ENCODE measurements around the gene FAM200B. TPM values are rescaled to one million over a fixed set of nuclear protein-coding genes. Genes with fewer than 3 reads are reported as not detected.

The FAM200B gene
- total RNA-seq, 1 experiment from 2014 or later: 11.2 TPM

DNA sequence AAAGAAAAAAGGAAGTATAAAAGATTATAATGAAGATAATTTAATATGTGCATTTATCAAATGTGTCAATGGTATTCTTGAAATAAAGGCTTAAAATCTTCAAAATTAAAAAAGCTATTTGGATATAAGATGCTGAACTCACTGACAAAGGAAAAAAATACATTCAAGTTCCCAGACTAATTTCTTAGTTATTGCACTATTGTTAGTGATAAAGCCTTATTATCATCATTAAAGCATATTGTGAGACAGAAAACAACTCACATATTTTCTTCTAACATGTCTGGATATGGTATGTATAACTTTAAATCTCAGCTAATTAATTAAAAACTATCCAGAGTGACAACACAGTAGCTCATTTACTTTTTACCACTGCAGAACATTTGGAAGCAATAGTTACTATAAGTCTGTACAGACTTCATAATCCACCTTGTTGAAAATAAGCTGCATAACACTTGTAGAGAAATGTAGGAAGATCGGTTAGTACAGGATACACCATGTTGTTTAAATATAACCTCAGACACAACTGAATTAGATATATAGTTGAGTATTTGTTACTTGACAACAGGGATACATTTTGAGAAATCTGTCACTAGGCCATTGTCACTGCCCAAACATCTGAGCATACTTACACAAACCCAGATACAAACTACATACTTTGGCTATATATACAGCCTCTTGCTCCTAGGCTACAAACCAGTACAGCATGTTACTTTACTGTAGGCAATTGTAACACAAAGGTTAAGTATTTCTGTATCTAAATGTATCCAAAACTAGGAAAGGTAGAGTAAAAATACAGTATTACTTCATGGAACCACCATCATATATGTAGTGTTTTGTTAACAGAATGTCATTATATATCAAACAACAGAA is 12.8 kb upstream of the FAM200B start:
- no peak for DNase-seq (ENCODE audit: low spot score)

- no peak for DNase-seq (ENCODE audit: low spot score)
Measured at GRCh38 chr4:15670576-15670975, 11.1 kb upstream of the FAM200B start.

- DNase-seq (ENCODE audit: low spot score): no peak
Measured at GRCh38 chr4:15672101-15672500, 9.5 kb upstream of the FAM200B start.

DNA sequence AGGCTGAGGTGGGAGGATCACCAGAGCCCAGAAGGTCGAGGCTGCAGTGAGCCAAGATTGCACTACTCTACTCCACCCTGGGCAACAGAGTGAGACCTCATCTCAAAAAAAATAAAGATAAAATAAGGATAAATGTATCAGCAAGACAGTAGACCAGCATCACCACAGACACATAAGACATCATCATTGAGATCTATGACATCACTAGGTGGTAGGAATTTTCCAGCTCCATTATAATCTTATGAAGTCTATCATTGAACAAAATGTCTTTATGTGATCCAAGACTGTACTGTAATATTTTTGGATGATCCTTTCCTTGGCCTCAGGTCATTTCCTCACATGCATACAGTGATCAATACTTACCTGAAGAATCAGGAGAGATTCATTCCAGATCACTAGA is 8.3 kb upstream of the FAM200B start:
- DNase-seq (ENCODE audit: low spot score): no peak

DNA sequence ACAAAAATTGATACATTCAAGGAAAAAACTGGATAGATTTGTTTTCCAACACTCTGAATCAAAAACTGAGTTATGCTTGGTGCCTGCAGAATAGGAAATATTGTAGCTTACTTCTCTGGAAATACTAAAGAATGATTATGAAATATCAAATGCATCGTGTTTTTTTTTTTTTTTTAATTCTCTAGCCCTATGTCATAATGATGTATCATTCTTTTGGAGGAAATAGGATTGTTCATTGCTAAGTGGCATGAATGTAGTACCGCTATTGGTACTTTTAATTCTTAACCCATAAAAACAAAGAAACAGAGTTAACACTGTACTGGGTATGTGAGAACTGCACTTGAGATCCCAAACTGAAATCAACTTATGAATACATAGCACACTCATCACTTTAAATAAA is 7.6 kb upstream of the FAM200B start:
- no peak for DNase-seq (ENCODE audit: low spot score)

DNA sequence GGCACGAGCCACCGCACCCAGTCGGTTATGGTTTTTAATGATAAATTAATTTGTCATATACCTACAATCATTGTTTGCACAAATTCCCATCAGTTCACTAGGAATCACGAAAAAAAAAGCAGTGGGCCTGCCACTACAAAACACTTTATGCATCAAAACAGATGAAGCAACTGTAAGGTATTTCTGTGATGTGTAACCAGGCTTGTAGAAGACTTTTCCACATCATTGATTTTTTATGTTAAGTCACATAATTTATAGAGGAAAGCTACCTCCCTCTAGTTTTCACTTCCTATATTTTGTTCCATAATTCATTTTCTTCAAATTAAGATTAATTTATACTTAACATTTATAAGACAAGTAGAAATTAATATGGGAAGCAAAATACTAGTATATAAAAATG is 6.7 kb upstream of the FAM200B start:
- no peak for DNase-seq (ENCODE audit: low spot score)

GRCh38 chr4:15675356-15675755 is 6.3 kb upstream of the FAM200B start:
- DNase-seq (ENCODE audit: low spot score): no peak

- no peak for DNase-seq (ENCODE audit: low spot score)
Measured at GRCh38 chr4:15676039-15676438, 5.6 kb upstream of the FAM200B start.

DNA sequence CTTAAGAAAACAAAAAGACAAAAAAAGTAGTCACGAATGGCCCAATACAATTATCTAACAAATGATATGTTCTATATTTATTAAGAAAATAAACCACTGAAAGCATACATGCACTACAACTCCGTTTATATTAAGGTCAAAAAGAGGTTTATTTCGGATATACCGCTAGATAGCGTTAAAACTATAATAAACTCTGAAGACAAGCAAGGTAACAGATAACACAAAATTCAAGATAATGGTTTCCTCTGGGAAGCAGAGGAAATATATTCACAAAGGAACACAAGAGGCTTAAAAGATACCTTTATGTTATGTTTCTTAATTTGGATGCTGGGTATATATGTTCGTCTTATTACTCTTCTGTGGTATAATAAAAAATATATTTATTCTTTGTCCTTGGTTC is 4.7 kb upstream of the FAM200B start:
- DNase-seq (ENCODE audit: low spot score): no peak

GRCh38 chr4:15677507-15677988 is 4.1 kb upstream of the FAM200B start:
- DNase-seq (ENCODE audit: low spot score): peak; percentile 96

GRCh38 chr4:15681067-15681371 is 608 bp upstream of the FAM200B start:
- no peak for DNase-seq (ENCODE audit: low spot score)

DNA sequence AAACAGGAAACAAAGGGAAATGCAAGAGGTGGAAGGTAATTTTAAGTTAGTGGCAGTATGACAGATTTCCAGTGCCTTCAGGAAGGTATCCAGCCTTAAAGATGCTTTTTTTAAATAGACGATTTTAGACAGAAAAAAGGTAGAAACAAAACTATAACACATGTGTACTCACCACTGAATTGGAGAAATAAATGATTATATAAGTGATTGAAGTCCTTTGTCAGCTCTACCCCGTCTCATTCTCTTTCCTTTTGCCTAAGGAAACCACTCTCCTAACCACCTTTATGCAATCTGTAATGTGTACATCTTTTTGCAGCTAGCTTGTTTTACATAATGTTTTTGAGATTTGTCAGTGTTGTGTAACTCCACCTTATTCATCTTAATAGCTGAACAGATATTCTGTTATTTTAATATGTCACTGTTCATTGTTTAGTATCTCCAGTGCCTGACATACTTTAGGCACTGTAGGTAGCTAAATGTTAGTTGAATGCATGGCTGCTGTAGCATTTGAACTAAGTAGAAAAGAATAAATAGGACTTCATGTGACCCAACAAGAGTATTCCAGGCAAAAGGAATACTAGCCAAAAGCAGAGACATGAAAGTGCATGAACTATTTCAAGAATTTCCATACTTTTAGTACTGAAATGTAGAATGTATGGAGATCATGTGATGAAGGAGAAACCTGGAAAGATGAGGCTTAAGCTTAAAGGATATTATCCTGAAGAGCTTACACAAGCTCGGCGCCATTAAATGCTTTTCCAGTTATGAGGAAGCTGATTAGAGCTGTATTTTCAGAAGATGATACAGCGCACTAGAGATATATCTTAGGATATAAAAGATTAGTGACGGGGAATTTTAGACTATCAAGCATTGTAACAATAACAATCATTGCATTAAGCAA is 865 bp downstream of the FAM200B start:
- no peak for DNase-seq (ENCODE audit: low spot score)

GRCh38 chr4:15683143-15683495 is 1.5 kb downstream of the FAM200B start:
- no peak for DNase-seq (ENCODE audit: low spot score)

GRCh38 chr4:15684498-15684897 is 2.9 kb downstream of the FAM200B start:
- DNase-seq (ENCODE audit: low spot score): no peak

DNA sequence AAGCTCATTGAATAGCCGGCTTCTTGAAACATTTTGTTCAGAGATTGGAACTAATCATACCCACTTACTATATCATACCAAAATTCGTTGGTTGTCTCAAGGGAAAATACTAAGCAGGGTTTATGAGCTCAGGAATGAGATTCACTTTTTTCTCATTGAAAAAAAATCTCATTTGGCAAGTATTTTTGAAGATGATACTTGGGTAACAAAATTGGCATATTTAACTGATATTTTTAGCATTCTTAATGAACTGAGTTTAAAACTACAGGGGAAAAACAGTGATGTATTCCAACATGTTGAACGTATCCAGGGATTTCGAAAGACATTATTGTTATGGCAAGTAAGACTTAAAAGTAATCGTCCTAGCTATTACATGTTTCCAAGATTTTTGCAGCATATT is 6.4 kb downstream of the FAM200B start:
- no peak for DNase-seq (ENCODE audit: low spot score)

GRCh38 chr4:15689540-15689939 is 7.9 kb downstream of the FAM200B start:
- no peak for DNase-seq (ENCODE audit: low spot score)

- no peak for DNase-seq (ENCODE audit: low spot score)
Measured at GRCh38 chr4:15690020-15690809, 8.6 kb downstream of the FAM200B start.

GRCh38 chr4:15691346-15692135 is 9.9 kb downstream of the FAM200B start:
- no peak for DNase-seq (ENCODE audit: low spot score)

GRCh38 chr4:15692602-15693001 is 11.0 kb downstream of the FAM200B start:
- DNase-seq (ENCODE audit: low spot score): no peak

DNA sequence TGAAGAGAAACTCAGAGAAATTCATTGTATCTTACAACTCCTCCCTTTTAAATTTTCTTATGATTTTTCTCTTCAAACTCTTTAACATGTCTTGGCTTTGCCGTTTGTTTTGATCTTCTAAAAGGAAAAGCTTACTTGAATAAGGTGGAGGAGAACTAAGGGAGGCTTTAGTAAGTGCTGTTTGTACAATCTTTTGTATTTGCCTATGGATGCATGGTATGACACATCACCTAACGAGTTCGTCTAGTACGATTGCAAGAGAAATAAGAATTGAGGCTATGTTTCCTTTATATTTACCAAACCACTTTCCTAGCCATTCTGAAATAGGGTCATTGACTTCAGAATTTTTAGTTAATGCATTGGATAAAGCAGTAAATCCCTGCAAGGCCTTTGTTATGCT is 12.8 kb downstream of the FAM200B start:
- DNase-seq (ENCODE audit: low spot score): no peak

DNA sequence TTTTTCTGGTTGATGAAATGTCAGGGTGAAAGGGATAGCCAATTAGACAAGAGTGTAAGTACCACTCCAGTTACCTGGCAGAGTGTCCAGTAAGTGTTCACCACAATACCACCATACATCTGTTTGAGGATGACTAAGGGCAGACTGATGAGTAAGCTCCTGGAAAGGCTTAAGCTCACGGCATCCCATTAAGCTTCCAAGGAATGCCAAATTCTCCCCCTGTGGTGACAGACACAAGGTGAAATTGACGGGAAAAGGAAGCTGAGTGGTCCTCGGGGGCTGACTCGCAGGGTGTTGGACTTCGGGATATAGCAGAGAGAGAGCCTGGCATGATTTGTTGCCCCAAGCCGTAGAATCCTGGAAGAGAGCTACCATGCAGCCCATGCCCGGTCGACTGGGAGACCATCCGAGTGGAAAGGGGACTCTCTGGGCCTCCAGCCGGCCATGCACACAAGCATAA is 13.6 kb downstream of the FAM200B start:
- no peak for DNase-seq (ENCODE audit: low spot score)
